ENCODE data around the gene BICD1. TPM values are rescaled to one million over a fixed set of nuclear protein-coding genes. Genes with fewer than 3 reads are reported as not detected.

The BICD1 gene
- polyA plus RNA-seq, 1 experiment: 20.1 TPM

GRCh38 chr12:32284561-32284960 lies 177.9 kb downstream of the BICD1 start:
- DNase-seq (ENCODE audit: low read depth, low spot score): no peak
- POLR2A ChIA-PET: no interaction called here
- Histone ChIP-seq H3K27me3 (ENCODE audit: control insufficient read depth, insufficient read depth, low read length) (no peaks in the 10 kb centered on the region), H3K27ac (ENCODE audit: low read depth, low read length) (no peak overlapping the region), H3K4me3 (ENCODE audit: low read depth, low read length) (no peak overlapping the region), H3K9me3 (ENCODE audit: control insufficient read depth, insufficient read depth, low read length) (peaks cover 4% of the 10 kb centered on the region; the same call in 1 of the 2 replicates)
- CTCF ChIA-PET: no interaction called here
- TF ChIP-seq, protein P1, sequence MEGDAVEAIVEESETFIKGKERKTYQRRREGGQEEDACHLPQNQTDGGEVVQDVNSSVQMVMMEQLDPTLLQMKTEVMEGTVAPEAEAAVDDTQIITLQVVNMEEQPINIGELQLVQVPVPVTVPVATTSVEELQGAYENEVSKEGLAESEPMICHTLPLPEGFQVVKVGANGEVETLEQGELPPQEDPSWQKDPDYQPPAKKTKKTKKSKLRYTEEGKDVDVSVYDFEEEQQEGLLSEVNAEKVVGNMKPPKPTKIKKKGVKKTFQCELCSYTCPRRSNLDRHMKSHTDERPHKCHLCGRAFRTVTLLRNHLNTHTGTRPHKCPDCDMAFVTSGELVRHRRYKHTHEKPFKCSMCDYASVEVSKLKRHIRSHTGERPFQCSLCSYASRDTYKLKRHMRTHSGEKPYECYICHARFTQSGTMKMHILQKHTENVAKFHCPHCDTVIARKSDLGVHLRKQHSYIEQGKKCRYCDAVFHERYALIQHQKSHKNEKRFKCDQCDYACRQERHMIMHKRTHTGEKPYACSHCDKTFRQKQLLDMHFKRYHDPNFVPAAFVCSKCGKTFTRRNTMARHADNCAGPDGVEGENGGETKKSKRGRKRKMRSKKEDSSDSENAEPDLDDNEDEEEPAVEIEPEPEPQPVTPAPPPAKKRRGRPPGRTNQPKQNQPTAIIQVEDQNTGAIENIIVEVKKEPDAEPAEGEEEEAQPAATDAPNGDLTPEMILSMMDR (IDR thresholded peaks at IDR 0.05; ENCODE audit: low read depth, low read length): no peak

DNA sequence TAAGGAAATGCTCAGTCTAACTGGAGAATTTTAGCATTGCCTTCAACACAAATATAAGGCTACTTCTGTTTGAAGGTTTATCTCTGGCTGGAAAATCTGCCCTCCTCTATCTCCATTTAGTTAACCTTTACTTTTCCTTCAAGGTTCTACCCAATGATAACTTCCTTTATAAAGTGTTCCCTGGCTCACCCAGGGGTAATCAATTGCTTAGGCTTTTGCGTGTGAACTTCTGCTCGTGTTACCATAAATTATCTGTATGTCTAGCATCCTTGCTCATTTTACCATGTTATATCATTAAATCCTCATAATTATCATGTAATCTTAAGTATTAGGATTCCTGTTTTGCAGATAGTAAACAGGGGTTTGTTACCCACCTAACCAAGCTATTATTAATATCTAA lies 178.4 kb downstream of the BICD1 start:
- Histone ChIP-seq H3K27me3 (ENCODE audit: control insufficient read depth, insufficient read depth, low read length) (no peaks in the 10 kb centered on the region), H3K4me3 (ENCODE audit: low read depth, low read length) (no peak overlapping the region), H3K27ac (ENCODE audit: low read depth, low read length) (no peak overlapping the region), H3K9me3 (ENCODE audit: control insufficient read depth, insufficient read depth, low read length) (peaks cover 4% of the 10 kb centered on the region; the same call in 1 of the 2 replicates)
- POLR2A ChIA-PET: no interaction called here
- TF ChIP-seq, protein P1 (IDR thresholded peaks at IDR 0.05; ENCODE audit: low read depth, low read length): no peak
- DNase-seq (ENCODE audit: low read depth, low spot score): no peak
- CTCF ChIA-PET: interaction anchor here (1.1 kb wide), 1 partner anchor 75 kb away, joined by 4 read pairs; no protein-coding TSS in a partner anchor

DNA sequence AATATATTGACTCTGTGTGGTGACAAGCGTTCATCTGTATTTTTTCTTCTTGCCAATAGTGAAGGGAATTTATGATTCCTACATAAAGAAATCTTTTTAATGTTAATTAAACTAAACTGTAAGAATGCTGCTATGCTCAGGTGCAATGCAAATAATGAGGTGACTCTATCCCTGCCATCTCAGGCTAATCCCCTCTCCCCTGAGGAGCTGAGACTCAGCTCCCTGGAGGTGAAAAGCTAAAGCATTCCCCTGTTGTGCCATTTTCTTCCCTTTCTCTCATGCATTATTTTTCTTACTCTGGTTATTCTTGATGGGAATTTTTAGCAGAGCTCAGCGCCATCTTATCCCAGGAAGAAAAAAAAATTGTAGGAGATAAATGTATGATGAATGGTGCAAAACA lies 178.8 kb downstream of the BICD1 start:
- POLR2A ChIA-PET: no interaction called here
- no peak for DNase-seq (ENCODE audit: low read depth, low spot score)
- no peaks in the 10 kb centered on the region for H3K27me3 ChIP-seq (ENCODE audit: control insufficient read depth, insufficient read depth, low read length)
- no peak overlapping the region for H3K27ac ChIP-seq (ENCODE audit: low read depth, low read length)
- TF ChIP-seq, protein P1 (IDR thresholded peaks at IDR 0.05; ENCODE audit: low read depth, low read length): no peak
- peaks cover 4% of the 10 kb centered on the region; the same call in 1 of the 2 replicates for H3K9me3 ChIP-seq (ENCODE audit: control insufficient read depth, insufficient read depth, low read length)
- no peak overlapping the region for H3K4me3 ChIP-seq (ENCODE audit: low read depth, low read length)
- CTCF ChIA-PET: interaction anchor here (1.1 kb wide), 1 partner anchor 75 kb away, joined by 4 read pairs; no protein-coding TSS in a partner anchor

- no peaks in the 10 kb centered on the region for H3K27me3 ChIP-seq (ENCODE audit: control insufficient read depth, insufficient read depth, low read length)
- TF ChIP-seq, protein P1 (IDR thresholded peaks at IDR 0.05; ENCODE audit: low read depth, low read length): no peak
- peaks cover 4% of the 10 kb centered on the region; the same call in 1 of the 2 replicates for H3K9me3 ChIP-seq (ENCODE audit: control insufficient read depth, insufficient read depth, low read length)
- no peak for DNase-seq (ENCODE audit: low read depth, low spot score)
- no peak overlapping the region for H3K4me3 ChIP-seq (ENCODE audit: low read depth, low read length)
- CTCF ChIA-PET: interaction anchor here (0.7 to 2.8 kb wide), 4 partner anchors 9 to 230 kb away, joined by 3 to 10 read pairs (median 6); no protein-coding TSS in a partner anchor
- POLR2A ChIA-PET: interaction anchor here (0.5 kb wide), 1 partner anchor 148 kb away, joined by 4 read pairs; no protein-coding TSS in a partner anchor
- no peak overlapping the region for H3K27ac ChIP-seq (ENCODE audit: low read depth, low read length)
Measured at GRCh38 chr12:32290411-32290810, 183.8 kb downstream of the BICD1 start.

DNA sequence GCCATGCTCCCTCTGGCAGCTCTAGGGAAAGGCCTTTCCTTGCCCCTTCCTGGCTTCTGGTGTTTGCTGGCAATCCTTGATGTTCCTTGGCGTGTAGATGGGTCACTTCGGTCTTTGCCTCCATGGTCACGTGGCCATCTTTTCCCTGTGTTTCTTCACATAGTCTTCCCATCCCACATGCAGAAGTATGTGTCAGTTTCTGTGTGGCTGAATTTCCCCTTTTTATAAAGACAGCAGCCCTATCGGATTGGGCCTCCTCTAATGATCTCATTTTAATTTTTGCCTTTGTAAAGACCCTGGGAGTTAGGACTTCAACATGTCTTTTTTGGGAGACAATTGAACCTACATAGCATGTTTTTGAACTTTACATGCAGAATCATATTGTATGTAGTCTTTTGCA lies 185.5 kb downstream of the BICD1 start:
- Histone ChIP-seq H3K27me3 (ENCODE audit: control insufficient read depth, insufficient read depth, low read length) (no peaks in the 10 kb centered on the region), H3K4me3 (ENCODE audit: low read depth, low read length) (no peak overlapping the region), H3K9me3 (ENCODE audit: control insufficient read depth, insufficient read depth, low read length) (peaks cover 4% of the 10 kb centered on the region; the same call in 1 of the 2 replicates), H3K27ac (ENCODE audit: low read depth, low read length) (no peak overlapping the region)
- TF ChIP-seq, protein P1 (IDR thresholded peaks at IDR 0.05; ENCODE audit: low read depth, low read length): no peak
- POLR2A ChIA-PET: no interaction called here
- CTCF ChIA-PET: interaction anchor here (2.6 to 2.8 kb wide), 2 partner anchors 16 to 20 kb away, joined by 10 read pairs; no protein-coding TSS in a partner anchor
- no peak for DNase-seq (ENCODE audit: low read depth, low spot score)
